GM10847 (cell line): ENCODE measurements around the gene RIMS1.

Experiments used
- POLR2A ChIP-seq: IDR thresholded peaks from 2 replicates; pipeline ENCODE4 v1.6.1; 2011; ENCODE audit not compliant: insufficient read length; ENCODE audit errors: extremely low read depth

The RIMS1 gene

DNA sequence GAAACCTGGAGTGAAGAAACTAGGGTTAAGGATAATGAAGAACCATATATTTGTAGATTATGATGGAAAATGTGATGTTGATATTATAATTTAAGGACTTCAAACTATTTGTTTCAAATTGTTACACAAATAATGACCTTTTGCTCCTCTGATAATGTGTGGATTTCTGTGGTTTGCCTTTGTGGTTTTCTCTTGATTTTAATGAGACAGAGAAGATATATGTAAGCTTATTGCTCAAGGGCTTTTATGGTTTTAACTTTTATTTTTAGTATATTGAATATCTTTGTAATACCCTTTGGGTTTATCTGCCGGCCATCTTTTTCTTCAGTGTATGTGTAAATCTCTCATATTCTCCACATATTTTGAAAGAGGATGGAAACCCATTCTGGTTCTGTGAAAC is 362.3 kb downstream of the RIMS1 start:
- TF ChIP-seq POLR2A, result no peak

DNA sequence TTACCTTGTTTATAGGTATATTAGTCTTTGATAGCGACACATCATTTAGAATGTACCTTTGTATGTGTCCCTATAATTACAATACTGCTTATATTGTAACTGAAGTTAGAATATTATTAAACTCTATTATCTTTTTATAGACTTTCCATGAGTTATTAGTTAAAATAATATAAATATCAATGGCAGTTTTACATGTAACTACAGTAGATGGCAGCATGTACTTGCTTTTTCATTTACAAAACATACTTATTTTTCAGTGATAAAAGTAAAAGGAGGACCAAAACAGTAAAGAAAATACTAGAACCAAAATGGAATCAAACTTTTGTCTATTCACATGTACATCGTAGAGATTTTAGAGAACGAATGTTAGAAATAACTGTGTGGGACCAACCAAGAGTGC is 364.3 kb downstream of the RIMS1 start:
- TF ChIP-seq POLR2A, result no peak

DNA sequence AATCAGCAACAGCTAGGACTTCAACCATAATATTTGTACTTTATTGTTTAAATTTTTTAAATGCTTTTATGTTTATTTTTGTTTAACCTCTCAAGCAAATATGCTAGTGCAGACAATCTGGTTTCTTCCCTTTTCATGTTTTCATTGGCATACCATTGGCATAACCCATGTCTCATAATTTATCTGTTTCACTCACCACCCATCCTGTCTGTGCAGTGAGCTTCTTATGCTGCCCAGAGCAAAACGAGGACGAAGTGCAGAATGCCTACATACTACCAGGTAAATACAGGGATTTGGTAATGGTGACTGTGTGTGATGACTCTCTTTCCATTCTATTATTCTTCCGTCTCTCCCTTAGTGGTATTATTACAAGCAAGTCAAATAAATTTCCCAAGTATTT is 374.1 kb downstream of the RIMS1 start:
- no peak for TF ChIP-seq POLR2A

DNA sequence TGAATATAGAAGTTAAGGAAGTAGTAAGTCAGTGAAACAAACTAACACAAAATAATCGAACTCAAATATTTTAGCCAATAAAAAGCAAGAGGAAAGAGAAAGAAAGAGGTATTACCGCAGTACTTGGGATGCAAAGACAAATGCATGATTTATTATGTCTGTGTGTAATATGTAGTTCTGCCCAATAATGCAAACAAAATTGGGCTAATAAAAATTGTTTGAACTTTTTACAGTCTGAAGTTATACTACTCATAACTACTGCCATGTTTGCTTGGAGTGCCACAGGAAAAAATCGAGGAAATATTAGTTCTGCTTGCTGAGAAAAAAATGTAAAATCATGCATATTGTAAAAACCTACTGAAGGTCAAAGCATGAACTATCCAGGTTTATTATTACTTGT is 375.2 kb downstream of the RIMS1 start:
- TF ChIP-seq POLR2A, result no peak

DNA sequence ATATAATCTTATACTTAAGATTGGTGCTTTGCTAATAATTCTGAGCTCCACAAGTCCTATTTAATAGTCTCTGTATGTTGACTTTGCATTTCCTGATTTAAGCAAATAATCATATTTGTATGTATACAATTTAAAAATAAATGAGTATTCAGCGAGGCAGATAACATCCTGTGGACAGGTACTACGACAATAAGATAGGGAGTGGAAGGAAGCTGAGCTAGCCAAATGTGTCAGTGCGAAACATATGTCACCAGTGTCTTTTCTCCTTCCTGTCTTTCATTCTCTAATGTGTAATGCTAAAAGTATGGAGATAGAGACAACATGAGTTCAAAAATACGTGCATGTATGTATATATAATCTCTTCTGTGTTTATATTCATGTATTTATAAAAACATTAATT is 375.9 kb downstream of the RIMS1 start:
- no peak for TF ChIP-seq POLR2A

DNA sequence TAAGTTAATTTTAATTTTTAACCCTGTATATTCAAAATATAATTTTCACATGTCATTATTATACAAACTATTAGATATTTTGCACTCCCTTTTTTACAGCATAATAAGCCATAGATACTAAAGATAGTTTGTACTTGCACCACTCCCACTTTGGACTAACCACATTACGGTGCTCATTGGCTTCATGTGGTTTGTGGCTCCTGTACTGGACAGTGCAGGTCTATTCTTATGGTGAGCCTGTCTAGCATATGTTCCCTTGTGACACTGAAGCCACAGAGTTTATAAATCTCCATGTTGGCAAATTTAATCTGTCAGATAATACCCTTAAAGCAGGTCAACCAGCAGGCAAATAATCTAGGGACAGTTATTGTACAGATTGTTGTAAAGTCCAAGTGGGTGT is 381.1 kb downstream of the RIMS1 start:
- no peak for TF ChIP-seq POLR2A

DNA sequence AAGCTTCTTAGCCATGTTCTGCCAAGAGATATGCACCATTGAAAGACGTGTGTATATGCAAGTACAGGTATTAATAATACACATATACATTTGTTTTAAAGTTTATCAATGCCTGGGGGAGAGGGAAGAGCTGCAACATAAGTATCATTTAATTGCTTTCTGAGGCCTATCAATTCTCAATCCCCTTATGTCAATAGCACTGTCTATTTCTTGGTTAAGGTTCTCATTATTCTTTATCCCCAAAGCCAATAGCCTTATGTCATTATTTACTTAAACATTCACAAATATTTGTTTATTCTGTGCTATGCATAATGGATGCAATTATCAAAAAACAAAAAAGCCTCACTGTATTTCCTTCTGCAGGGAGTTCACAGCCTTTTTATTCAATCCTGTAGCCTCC is 385.2 kb downstream of the RIMS1 start:
- TF ChIP-seq POLR2A, result no peak

DNA sequence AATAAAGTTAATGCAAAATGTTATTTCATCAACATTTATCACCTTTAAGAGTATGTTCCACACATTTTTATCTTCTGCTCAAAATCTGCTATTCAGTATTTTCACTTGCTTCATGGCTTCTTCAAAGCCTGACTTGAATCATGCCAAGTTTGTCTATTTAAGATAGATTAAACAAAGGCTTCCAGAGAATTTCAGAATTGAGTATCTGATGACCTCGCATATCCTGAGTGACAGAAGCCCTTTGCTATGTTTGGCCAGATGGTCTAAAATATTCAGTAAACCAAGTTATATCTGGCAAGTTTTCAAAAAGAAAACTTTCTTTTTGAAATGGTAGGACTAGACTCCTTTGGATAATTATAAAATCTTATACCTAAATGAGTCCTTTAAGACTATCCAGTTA is 386.6 kb downstream of the RIMS1 start:
- no peak for TF ChIP-seq POLR2A

DNA sequence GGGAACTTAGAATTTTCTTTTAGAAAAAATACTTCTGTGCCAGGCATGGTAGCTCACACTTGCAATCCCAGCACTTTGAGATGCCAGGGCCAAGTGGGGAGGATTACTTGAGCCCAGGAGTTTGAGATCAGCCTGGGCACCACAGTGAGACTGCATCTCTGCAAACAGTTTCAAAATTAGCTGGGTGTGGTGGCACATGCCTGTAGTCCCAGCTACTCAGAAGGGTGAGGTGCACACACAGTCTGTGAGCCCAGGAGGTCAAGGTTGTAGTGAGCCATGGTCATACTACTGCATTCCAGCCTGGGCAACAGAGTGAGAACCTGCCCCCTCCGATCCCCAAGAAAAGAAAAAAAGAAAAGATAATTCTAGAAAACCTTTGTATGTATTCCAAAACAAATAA is 389.5 kb downstream of the RIMS1 start:
- no peak for TF ChIP-seq POLR2A

DNA sequence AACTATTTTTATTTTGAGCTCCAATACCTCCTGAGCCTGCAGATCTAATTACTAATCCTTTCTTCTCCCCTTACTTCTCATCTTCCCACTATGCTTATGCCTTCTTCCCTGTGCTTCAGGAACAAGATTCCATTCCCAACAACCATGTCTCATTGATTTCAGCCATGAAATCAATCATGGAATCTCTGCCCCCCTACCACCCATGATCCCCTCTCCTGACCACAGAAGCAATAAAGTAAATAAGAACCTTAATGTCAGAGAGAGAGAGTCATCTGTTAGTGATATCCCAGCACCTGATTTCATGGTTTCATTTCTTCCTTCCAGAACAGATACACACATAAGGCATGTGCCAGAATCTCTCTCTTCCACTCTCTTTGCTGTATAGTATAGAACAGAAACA is 395.9 kb downstream of the RIMS1 start:
- no peak for TF ChIP-seq POLR2A

DNA sequence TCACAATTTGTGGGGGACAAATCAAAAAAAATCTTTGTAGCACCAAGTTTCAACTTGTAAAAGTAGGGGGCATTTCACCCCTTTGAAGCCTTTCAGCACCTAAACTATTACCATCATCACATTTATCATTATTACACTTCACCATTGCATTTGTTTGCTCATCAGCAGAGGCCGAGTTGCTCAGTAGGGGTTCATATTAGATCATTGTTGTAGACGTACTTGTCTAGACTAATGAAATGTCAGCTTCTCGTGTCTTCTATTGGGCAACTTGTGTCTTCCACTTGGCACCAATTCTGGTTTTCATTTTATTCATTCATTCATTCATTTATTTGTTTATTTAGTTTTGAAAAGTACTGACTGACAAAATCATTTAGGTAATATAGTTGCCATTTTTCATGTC is 397.2 kb downstream of the RIMS1 start:
- no peak for TF ChIP-seq POLR2A

DNA sequence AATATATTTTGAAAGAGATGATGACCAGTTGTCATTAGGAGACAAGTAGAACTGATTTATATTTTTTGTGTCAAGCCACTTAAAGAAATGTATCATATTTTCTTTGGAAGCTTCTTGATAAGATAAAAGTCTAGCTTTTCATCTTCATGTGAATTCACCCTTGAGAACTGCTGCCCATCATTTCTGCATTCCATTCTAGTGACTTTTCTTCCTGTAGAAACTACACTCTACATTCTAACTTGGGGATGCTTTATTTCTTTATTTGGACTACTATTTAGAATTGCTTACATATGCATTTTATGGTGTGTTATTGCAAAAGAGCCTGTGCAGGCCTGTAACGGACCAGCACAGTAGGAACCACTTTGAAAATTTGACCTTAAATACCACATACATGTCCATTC is 400.6 kb downstream of the RIMS1 start:
- no peak for TF ChIP-seq POLR2A

DNA sequence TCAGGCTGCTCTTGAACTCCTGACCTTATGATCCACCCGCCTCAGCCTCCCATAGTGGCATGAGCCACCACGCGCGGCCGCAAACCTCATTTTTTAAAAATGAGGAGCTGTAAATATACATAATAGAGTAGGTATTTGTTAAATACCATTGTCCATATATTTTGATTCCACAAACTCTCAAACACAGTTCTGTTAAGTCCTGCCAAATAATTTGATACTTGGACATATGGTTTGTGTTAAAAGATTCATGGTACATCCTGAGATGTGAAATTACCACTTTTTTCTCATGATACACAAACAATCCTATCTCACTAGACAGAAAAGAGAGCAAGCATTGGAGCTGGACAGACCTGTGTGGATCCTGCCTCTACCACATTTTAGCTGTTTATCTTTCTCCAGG is 401.5 kb downstream of the RIMS1 start:
- TF ChIP-seq POLR2A, result no peak

DNA sequence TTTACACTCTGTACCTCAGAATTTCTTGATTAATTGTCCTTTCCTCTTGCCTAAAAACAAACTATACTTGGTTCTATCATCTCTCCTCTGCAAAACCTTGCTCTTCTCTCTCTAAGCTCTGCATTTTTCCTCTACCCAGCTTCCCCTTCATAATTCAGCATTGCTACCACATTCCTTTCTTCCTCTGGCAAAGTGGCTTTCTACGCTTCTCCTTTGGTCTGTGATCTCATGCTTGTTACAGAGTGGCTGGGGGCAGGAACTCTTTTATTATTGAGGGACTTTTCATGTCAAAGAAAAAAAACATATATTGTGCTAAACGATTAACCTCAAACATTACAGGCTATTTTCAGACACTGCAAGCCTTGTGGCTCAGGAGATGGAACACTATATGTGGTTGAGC is 402.2 kb downstream of the RIMS1 start:
- TF ChIP-seq POLR2A, result no peak

DNA sequence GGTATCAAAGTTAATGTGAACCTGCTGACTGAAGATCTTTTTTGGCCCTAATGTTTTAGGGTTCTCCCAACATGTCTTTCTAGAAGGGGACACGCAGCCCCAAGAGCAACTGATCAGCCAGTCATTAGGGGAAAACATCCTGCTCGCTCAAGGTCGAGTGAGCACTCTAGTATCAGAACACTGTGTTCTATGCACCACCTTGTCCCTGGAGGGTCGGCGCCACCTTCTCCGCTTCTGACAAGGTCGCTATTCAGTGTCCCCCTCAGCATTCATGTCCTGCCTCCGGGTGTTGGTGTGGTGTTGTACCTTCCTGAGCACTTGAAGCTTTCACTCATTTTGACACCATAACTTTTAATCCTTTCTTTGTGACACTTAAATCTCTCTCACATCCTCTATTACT is 404.3 kb downstream of the RIMS1 start:
- no peak for TF ChIP-seq POLR2A

DNA sequence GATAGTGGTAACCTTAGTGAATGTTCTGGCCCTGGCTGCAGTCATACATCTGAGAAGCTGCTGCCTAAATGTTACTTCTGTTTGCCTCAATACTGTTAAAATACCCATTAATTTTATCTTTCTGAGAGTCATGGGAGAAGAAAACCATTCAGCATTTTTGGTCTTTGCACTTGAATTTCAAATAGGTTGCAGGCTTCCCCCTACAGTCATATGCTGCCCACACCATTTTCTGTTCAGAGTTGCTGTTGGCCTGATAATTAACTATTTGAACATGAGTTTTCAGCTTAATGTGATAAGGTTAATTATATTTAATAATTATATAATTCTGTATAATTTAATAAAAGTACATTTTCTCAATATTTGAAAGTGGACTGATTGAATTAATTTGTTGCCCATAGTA is 410.0 kb downstream of the RIMS1 start:
- no peak for TF ChIP-seq POLR2A

DNA sequence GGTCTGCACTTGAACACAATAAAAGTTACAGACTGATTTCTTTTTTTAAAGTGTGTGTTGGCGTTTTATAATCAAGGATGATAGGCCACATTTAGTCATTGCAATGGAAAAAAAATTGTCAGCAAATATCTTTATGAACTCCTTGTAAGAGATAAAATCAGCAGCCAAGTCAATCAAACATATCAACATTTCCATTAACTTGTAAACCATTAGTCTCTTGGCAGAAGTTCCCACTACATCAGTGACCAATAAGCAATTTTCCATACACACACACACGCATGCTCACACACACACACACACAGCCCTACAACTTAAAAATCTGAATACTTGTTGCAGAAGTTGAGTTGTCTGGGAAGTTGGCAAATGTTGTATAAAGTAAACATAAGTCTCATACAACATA is 419.6 kb downstream of the RIMS1 start:
- no peak for TF ChIP-seq POLR2A
